C4-2B (cell line): ENCODE results near the gene ANGPT4.

ENCODE experiments used
- ZFX ChIP-seq: fragments of 450-650 bp; IDR thresholded peaks from 2 replicates; pipeline ENCODE4 v1.6.1; 2017
- TF ChIP-seq, protein P1 (sequence below): fragments of 450-650 bp; conservative IDR thresholded peaks from 2 replicates; pipeline ENCODE4 v1.5.1; 2017; ENCODE audit warnings: mild to moderate bottlenecking

DNA sequence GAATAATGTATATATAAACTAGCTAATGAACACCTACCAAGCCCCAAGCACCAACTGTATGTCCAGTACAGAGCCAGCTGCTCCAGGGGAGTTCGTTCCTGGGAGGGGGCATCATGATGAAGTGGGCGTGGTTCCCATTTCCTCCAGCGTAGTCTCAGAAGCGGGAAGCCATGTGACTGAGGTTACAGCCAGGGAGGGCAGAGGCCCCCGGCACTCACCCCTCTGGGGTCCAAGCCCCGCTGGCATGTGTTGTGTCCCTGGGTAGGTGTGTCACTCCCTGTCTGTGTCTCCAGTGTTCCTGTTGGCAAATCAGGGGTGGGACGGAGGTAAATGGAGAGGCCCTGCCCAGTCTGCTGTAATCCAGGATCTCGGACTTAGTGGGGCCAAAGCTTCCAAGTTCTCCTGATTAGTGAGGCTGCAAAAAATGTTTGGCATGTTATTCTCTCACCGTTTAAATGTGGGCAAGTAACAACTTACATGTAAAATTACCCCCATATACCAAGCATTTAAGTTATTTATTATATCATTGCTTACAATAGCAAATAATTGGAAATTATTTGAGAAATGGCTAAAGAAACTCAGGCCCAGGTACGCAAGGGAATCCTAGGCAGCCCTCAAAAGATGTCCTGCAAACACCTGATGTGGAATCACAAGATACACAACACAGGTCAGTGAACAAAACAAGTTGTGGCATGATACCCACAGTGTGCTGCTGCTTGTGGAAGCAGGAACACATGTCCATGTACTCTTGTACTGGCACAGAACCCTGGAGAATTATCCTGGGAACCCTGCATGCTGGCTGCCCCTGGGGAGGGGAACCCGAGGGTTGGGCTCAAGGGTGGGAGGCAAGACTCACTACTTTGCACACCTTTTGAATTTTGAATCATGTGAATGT lies 60.4 kb downstream of the ANGPT4 start:
- TF ChIP-seq, protein P1, sequence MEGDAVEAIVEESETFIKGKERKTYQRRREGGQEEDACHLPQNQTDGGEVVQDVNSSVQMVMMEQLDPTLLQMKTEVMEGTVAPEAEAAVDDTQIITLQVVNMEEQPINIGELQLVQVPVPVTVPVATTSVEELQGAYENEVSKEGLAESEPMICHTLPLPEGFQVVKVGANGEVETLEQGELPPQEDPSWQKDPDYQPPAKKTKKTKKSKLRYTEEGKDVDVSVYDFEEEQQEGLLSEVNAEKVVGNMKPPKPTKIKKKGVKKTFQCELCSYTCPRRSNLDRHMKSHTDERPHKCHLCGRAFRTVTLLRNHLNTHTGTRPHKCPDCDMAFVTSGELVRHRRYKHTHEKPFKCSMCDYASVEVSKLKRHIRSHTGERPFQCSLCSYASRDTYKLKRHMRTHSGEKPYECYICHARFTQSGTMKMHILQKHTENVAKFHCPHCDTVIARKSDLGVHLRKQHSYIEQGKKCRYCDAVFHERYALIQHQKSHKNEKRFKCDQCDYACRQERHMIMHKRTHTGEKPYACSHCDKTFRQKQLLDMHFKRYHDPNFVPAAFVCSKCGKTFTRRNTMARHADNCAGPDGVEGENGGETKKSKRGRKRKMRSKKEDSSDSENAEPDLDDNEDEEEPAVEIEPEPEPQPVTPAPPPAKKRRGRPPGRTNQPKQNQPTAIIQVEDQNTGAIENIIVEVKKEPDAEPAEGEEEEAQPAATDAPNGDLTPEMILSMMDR: no peak
- no peak for TF ChIP-seq ZFX
